Measurements from ENCODE around the gene ZFYVE28. TPM values are rescaled to one million over a fixed set of nuclear protein-coding genes. Genes with fewer than 3 reads are reported as not detected.

Gene ZFYVE28
- total RNA-seq, 1 donor: 10.5 TPM

GRCh38 chr4:2436761-2437474 lies 18.5 kb upstream of the ZFYVE28 start:
- H3K79me2 ChIP-seq (ENCODE audit: insufficient read depth, low read length): no peaks in the 10 kb centered on the region
- H3K4me3 ChIP-seq (ENCODE audit: insufficient read depth, low read length): no peak overlapping the region
- H4K20me1 ChIP-seq (ENCODE audit: insufficient read depth, low read length): no peaks in the 10 kb centered on the region
- DNase-seq (ENCODE audit: insufficient read length, low spot score, missing footprints): peak; percentile 48
- no peak overlapping the region for H2AFZ ChIP-seq (ENCODE audit: low read length)
- no peak overlapping the region for H3K27ac ChIP-seq (ENCODE audit: low read depth, low read length)
- H3K4me1 ChIP-seq (ENCODE audit: insufficient read depth, low read length): peaks cover 8% of the 10 kb centered on the region
- TF ChIP-seq CTCF (IDR thresholded peaks at IDR 0.05; ENCODE audit: extremely low read depth, low read depth, low read length): no peak
- H3K27me3 ChIP-seq (ENCODE audit: insufficient read depth, low read length): no peaks in the 10 kb centered on the region
- no peaks in the 10 kb centered on the region for H3K36me3 ChIP-seq (ENCODE audit: insufficient read depth, low read length)
- H3K9me3 ChIP-seq (ENCODE audit: low read depth, low read length): no peaks in the 10 kb centered on the region
- no peak overlapping the region for H3K4me2 ChIP-seq (ENCODE audit: insufficient read depth, low read length)

- no peaks in the 10 kb centered on the region for H3K36me3 ChIP-seq (ENCODE audit: insufficient read depth, low read length)
- TF ChIP-seq CTCF (IDR thresholded peaks at IDR 0.05; ENCODE audit: extremely low read depth, low read depth, low read length): peak; percentile 39
- no peak overlapping the region for H3K4me3 ChIP-seq (ENCODE audit: insufficient read depth, low read length)
- H3K9me3 ChIP-seq (ENCODE audit: low read depth, low read length): no peaks in the 10 kb centered on the region
- no peak overlapping the region for H3K27ac ChIP-seq (ENCODE audit: low read depth, low read length)
- no peaks in the 10 kb centered on the region for H4K20me1 ChIP-seq (ENCODE audit: insufficient read depth, low read length)
- peak; percentile 87 for DNase-seq (ENCODE audit: insufficient read length, low spot score, missing footprints)
- H3K79me2 ChIP-seq (ENCODE audit: insufficient read depth, low read length): no peaks in the 10 kb centered on the region
- H3K4me1 ChIP-seq (ENCODE audit: insufficient read depth, low read length): peaks cover 8% of the 10 kb centered on the region
- no peak overlapping the region for H3K4me2 ChIP-seq (ENCODE audit: insufficient read depth, low read length)
- no peaks in the 10 kb centered on the region for H3K27me3 ChIP-seq (ENCODE audit: insufficient read depth, low read length)
- no peak overlapping the region for H2AFZ ChIP-seq (ENCODE audit: low read length)
Observed at GRCh38 chr4:2436301-2436700, 17.9 kb upstream of the ZFYVE28 start.

- DNase-seq (ENCODE audit: insufficient read length, low spot score, missing footprints): peak; percentile 23
- Histone ChIP-seq H4K20me1 (ENCODE audit: insufficient read depth, low read length) (peaks cover 6% of the 10 kb centered on the region), H2AFZ (ENCODE audit: low read length) (no peak overlapping the region), H3K27ac (ENCODE audit: low read depth, low read length) (no peak overlapping the region), H3K4me2 (ENCODE audit: insufficient read depth, low read length) (no peak overlapping the region), H3K4me1 (ENCODE audit: insufficient read depth, low read length) (peaks cover 8% of the 10 kb centered on the region), H3K27me3 (ENCODE audit: insufficient read depth, low read length) (no peaks in the 10 kb centered on the region), H3K9me3 (ENCODE audit: low read depth, low read length) (peaks cover 2% of the 10 kb centered on the region), H3K79me2 (ENCODE audit: insufficient read depth, low read length) (no peaks in the 10 kb centered on the region), H3K4me3 (ENCODE audit: insufficient read depth, low read length) (no peak overlapping the region), H3K36me3 (ENCODE audit: insufficient read depth, low read length) (no peaks in the 10 kb centered on the region)
- TF ChIP-seq CTCF (IDR thresholded peaks at IDR 0.05; ENCODE audit: extremely low read depth, low read depth, low read length): no peak
Observed at GRCh38 chr4:2434420-2434819, 16.0 kb upstream of the ZFYVE28 start.

- H3K27ac ChIP-seq (ENCODE audit: low read depth, low read length): no peak overlapping the region
- H4K20me1 ChIP-seq (ENCODE audit: insufficient read depth, low read length): peaks cover 6% of the 10 kb centered on the region
- peaks cover 2% of the 10 kb centered on the region for H3K9me3 ChIP-seq (ENCODE audit: low read depth, low read length)
- H3K36me3 ChIP-seq (ENCODE audit: insufficient read depth, low read length): no peaks in the 10 kb centered on the region
- peaks cover 8% of the 10 kb centered on the region for H3K4me1 ChIP-seq (ENCODE audit: insufficient read depth, low read length)
- no peak for TF ChIP-seq CTCF (IDR thresholded peaks at IDR 0.05; ENCODE audit: extremely low read depth, low read depth, low read length)
- peak overlapping the region; percentile 81 for H2AFZ ChIP-seq (ENCODE audit: low read length)
- DNase-seq (ENCODE audit: insufficient read length, low spot score, missing footprints): peak; percentile 25
- no peak overlapping the region for H3K4me3 ChIP-seq (ENCODE audit: insufficient read depth, low read length)
- H3K27me3 ChIP-seq (ENCODE audit: insufficient read depth, low read length): no peaks in the 10 kb centered on the region
- H3K4me2 ChIP-seq (ENCODE audit: insufficient read depth, low read length): peak overlapping the region; percentile 64
- no peaks in the 10 kb centered on the region for H3K79me2 ChIP-seq (ENCODE audit: insufficient read depth, low read length)
Observed at GRCh38 chr4:2433609-2434350, 15.3 kb upstream of the ZFYVE28 start.

Measured in osteoblast (primary cell).